A549 (cell line): ENCODE measurements around the gene HBG2.

Source experiments
- CEBPB ChIP-seq, 2 experiments: fragments of >200 bp in 1 of 2; sonication (Bioruptor Twin) in 1 of 2; formaldehyde crosslinking in 1 of 2; IDR thresholded peaks; 2 replicates each; pipeline ENCODE4 v1.6.1; 2012 to 2016
- EHMT2 ChIP-seq: fragments of 200-600 bp; sonication (generic); IDR thresholded peaks from 2 replicates; pipeline ENCODE4 v1.6.1; 2016; ENCODE audit warnings: antibody characterized with exemption, low read depth, mild to moderate bottlenecking, moderate library complexity
- GATA3 ChIP-seq: IDR thresholded peaks from 2 replicates; pipeline ENCODE4 v1.6.1; 2012; ENCODE audit warnings: borderline replicate concordance
- KDM1A ChIP-seq: fragments of 200-600 bp; sonication (generic); IDR thresholded peaks from 2 replicates; pipeline ENCODE4 v1.6.1; 2016; ENCODE audit warnings: low read depth, mild to moderate bottlenecking
- POLR2A ChIP-seq: IDR thresholded peaks from 2 replicates; pipeline ENCODE4 v1.6.1; 2012; ENCODE audit warnings: mild to moderate bottlenecking, low read length
- RAD21 ChIP-seq, 2 experiments: fragments of >200 bp in 1 of 2; sonication (Bioruptor Twin) in 1 of 2; formaldehyde crosslinking in 1 of 2; IDR thresholded peaks in 1 of 2; conservative IDR thresholded peaks in 1 of 2; 2 replicates in 1 of 2; 3 replicates in 1 of 2; pipeline ENCODE4 v1.6.1; 2012 to 2018; ENCODE audit warnings: inconsistent platforms in 1 of 2
- TF ChIP-seq, protein P1 (sequence below): fragments of >200 bp; sonication (Bioruptor Twin); formaldehyde crosslinking; IDR thresholded peaks from 3 replicates; pipeline ENCODE4 v1.5.1; 2016
- TF ChIP-seq, protein P2 (sequence below): IDR thresholded peaks from 2 replicates; pipeline ENCODE4 v1.6.1; 2012

DNA sequence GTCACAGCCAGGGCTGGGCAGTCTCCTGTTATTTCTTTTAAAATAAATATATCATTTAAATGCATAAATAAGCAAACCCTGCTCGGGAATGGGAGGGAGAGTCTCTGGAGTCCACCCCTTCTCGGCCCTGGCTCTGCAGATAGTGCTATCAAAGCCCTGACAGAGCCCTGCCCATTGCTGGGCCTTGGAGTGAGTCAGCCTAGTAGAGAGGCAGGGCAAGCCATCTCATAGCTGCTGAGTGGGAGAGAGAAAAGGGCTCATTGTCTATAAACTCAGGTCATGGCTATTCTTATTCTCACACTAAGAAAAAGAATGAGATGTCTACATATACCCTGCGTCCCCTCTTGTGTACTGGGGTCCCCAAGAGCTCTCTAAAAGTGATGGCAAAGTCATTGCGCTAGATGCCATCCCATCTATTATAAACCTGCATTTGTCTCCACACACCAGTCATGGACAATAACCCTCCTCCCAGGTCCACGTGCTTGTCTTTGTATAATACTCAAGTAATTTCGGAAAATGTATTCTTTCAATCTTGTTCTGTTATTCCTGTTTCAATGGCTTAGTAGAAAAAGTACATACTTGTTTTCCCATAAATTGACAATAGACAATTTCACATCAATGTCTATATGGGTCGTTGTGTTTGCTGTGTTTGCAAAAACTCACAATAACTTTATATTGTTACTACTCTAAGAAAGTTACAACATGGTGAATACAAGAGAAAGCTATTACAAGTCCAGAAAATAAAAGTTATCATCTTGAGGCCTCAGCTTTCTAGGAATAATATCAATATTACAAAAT, 33.7 kb upstream of the HBG2 start:
- TF ChIP-seq, protein P1, sequence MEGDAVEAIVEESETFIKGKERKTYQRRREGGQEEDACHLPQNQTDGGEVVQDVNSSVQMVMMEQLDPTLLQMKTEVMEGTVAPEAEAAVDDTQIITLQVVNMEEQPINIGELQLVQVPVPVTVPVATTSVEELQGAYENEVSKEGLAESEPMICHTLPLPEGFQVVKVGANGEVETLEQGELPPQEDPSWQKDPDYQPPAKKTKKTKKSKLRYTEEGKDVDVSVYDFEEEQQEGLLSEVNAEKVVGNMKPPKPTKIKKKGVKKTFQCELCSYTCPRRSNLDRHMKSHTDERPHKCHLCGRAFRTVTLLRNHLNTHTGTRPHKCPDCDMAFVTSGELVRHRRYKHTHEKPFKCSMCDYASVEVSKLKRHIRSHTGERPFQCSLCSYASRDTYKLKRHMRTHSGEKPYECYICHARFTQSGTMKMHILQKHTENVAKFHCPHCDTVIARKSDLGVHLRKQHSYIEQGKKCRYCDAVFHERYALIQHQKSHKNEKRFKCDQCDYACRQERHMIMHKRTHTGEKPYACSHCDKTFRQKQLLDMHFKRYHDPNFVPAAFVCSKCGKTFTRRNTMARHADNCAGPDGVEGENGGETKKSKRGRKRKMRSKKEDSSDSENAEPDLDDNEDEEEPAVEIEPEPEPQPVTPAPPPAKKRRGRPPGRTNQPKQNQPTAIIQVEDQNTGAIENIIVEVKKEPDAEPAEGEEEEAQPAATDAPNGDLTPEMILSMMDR: no peak
- TF ChIP-seq, protein P2, sequence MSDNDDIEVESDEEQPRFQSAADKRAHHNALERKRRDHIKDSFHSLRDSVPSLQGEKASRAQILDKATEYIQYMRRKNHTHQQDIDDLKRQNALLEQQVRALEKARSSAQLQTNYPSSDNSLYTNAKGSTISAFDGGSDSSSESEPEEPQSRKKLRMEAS: no peak
- TF ChIP-seq POLR2A: no peak
- no peak for TF ChIP-seq RAD21 (conservative IDR thresholded peaks at IDR 0.05 in 1 of 2, IDR thresholded peaks at IDR 0.05 in 1 of 2)
- no peak for TF ChIP-seq EHMT2
- TF ChIP-seq CEBPB (IDR thresholded peaks at IDR 0.05): no peak
- no peak for TF ChIP-seq GATA3
- no peak for TF ChIP-seq KDM1A
